Measurements from ENCODE around the gene ARL14EP.
A peak's percentile ranks its signal among the peaks of the same experiment; 100 is the strongest.

The ARL14EP gene

DNA sequence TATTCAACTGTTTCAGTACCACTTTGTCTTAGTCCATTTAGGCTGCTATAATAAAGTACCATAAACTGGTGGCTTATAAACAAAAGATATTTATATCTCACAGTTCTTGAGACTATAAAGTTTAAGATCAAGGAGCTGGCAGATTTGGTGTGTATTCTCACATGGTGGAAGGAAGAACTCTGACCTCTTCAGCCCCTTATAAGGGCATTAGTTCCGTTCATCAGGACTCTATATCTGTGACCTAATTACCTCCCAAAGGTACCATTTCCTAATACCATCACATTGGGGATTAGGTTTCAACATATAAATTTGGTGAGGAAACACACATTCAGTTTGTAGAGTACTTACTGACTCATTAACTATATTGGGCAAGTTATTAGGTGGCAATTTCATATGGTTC lies 10.7 kb upstream of the ARL14EP start:
- TF ChIP-seq, protein P1, sequence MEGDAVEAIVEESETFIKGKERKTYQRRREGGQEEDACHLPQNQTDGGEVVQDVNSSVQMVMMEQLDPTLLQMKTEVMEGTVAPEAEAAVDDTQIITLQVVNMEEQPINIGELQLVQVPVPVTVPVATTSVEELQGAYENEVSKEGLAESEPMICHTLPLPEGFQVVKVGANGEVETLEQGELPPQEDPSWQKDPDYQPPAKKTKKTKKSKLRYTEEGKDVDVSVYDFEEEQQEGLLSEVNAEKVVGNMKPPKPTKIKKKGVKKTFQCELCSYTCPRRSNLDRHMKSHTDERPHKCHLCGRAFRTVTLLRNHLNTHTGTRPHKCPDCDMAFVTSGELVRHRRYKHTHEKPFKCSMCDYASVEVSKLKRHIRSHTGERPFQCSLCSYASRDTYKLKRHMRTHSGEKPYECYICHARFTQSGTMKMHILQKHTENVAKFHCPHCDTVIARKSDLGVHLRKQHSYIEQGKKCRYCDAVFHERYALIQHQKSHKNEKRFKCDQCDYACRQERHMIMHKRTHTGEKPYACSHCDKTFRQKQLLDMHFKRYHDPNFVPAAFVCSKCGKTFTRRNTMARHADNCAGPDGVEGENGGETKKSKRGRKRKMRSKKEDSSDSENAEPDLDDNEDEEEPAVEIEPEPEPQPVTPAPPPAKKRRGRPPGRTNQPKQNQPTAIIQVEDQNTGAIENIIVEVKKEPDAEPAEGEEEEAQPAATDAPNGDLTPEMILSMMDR (IDR thresholded peaks at IDR 0.05; ENCODE audit: borderline replicate concordance, insufficient read depth, low read depth, low read length), result no peak
- H3K4me3 ChIP-seq (ENCODE audit: low read depth, low read length), result no peak overlapping the region

DNA sequence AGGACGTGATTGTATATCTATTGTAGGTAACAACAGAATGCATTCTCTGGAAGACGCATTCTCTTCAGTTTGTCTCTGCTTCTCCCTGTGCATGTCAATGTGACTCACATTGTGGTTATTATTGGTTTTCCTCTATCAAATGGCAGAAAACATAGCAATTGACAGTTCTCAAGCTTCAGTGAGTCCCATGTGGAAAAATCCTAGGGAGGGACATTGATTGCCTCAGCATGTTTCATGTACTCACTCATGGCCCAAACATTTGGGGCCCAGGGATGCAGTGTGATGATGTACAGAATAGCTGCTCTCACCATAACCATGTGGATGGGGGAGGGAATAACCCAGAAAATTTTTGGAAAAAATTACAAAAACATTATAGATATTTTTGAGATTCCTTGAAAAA lies 9.3 kb upstream of the ARL14EP start:
- TF ChIP-seq, protein P1 (IDR thresholded peaks at IDR 0.05; ENCODE audit: borderline replicate concordance, insufficient read depth, low read depth, low read length), result no peak
- no peak overlapping the region for H3K4me3 ChIP-seq (ENCODE audit: low read depth, low read length)

DNA sequence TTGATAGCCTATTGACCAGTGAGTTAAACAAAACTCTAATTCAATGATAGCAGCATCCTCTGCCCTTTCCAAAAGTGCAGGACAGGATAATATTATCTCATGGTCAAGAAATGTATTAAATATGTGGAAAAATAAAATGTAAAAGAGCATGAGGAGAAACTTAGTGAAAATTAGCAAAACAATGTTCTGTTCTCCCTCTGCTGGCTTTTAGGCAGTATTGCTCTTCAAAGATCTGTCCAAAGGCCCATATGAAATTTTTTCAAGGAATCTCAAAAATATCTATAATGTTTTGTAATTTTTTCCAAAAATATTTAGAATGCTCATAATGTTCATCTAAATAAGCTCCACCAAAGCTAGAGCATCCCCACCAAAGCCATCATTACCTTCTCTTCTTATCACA lies 8.3 kb upstream of the ARL14EP start:
- no peak overlapping the region for H3K4me3 ChIP-seq (ENCODE audit: low read depth, low read length)
- TF ChIP-seq, protein P1 (IDR thresholded peaks at IDR 0.05; ENCODE audit: borderline replicate concordance, insufficient read depth, low read depth, low read length), result peak; percentile 35; the same call in 1 of the 2 replicates

DNA sequence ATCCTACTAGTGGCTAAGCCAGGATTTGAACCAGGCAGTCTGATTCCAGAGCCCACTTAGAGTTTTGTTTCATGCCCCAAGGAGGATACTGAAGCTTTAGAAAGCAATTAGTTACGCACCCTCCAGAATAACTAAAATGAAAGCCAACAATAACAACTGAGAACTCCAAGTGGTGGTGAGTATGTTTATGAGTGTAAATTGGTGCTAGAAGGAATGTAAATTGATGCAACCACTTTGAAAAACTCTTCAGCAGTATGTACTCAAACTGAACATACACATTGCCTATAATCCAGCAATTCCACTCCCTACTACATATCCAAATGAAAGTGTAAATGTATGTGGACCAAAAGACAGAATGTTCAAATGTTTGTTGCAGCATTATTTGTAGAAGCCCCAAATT lies 6.7 kb upstream of the ARL14EP start:
- TF ChIP-seq, protein P1 (IDR thresholded peaks at IDR 0.05; ENCODE audit: borderline replicate concordance, insufficient read depth, low read depth, low read length), result no peak
- H3K4me3 ChIP-seq (ENCODE audit: low read depth, low read length), result no peak overlapping the region

DNA sequence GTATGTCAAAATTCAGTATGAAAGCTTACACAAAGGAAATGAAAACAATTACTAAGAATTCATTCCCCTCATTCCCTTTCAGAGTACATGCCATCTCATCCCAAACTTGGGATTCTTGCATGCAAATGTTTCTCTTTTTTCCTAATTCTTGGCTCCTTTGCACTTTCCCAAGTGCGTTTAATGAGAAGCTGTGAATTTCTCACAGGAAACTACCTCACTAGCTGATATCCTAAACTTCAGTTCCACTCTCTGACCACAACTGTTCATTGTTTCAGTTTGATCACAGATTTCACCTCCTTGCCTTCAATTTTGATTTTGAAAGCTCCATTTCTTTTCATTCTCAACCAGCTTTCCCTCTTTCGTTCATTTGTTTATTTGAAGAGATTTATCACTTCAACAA lies 5.9 kb upstream of the ARL14EP start:
- H3K4me3 ChIP-seq (ENCODE audit: low read depth, low read length), result no peak overlapping the region
- TF ChIP-seq, protein P1 (IDR thresholded peaks at IDR 0.05; ENCODE audit: borderline replicate concordance, insufficient read depth, low read depth, low read length), result no peak

DNA sequence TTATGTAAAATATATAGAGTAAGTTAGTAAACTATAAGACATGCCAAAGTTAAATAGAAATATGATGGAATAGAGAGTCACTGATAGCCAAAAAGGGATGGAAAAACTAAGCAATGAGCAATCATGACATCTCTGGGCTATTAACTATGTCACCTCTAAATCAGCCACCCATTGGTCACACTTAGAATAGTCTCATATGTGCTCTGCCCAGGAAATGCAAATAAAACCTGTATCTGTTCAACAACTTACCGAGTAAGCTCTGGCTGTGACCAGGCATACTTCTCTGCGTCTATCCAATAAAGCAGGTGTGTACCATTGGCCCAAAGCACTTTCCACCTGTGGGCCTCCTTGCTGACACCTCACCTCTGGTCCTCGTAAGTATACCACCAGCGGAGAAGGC lies 1.6 kb upstream of the ARL14EP start:
- TF ChIP-seq, protein P1 (IDR thresholded peaks at IDR 0.05; ENCODE audit: borderline replicate concordance, insufficient read depth, low read depth, low read length), result no peak
- H3K4me3 ChIP-seq (ENCODE audit: low read depth, low read length), result no peak overlapping the region

DNA sequence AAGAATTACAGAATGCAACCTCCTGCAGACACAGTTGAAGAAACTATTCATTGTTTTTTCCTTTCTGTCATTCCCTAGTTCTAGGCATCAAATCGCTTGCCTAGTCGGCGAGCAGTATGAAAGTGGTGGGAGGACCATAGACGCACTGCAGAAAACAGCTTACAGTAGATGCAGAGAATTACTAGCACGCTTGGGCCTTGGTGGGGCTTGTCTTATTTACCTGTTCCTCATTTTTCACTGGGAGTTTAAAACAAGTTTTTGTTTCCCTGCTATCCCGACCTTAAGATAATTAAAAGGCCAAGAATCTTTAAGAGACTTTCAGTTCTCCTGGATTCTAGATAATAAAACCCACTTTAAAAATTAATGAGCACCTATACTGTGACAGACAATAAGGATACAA lies 713 bp upstream of the ARL14EP start:
- TF ChIP-seq, protein P1 (IDR thresholded peaks at IDR 0.05; ENCODE audit: borderline replicate concordance, insufficient read depth, low read depth, low read length), result no peak
- H3K4me3 ChIP-seq (ENCODE audit: low read depth, low read length), result no peak overlapping the region
